IMR-90 (cell line): ENCODE data around the gene GALNT16. TPM values are rescaled to one million over a fixed set of nuclear protein-coding genes. Genes with fewer than 3 reads are reported as not detected.

ENCODE experiments used
- ATAC-seq: fragments of 200-7000 bp; cut with Tn5 transposase; 2 replicates; pipeline ENCODE4 v1.9.1; 2020; ENCODE audit warnings: low read depth, mild to moderate bottlenecking, moderate library complexity
- BruUV-seq: library from RNA; stranded (reverse); fragments of 400-500 nt; replicated peaks from 2 replicates; lab custom pipeline; 2021; lab: Mats Ljungman, UMichigan
- CTCF ChIA-PET: fragments of 300-600 bp; formaldehyde crosslinking; extraction: SDS; loops from one replicate; lab custom pipeline; 2021; ENCODE audit warnings: antibody characterized with exemption; lab: Yijun Ruan, JAX
- POLR2A ChIA-PET: fragments of 300-600 bp; sonication (Branson Sonifier 250); formaldehyde crosslinking; loops from one replicate; lab custom pipeline; 2022; ENCODE audit warnings: antibody characterized with exemption; ENCODE audit not compliant: unreplicated experiment; lab: Charles Lee
- DNase-seq: peaks from one replicate; pipeline ENCODE4 v3.0.0; 2013
- H2AFZ ChIP-seq: replicated peaks from 2 replicates; pipeline ENCODE3; 2013; ENCODE audit warnings: low read length, mild to moderate bottlenecking; ENCODE audit not compliant: poor library complexity
- H2AK5ac ChIP-seq: 2 replicates; pipeline ENCODE4 v1.6.1; 2013; ENCODE audit warnings: low read depth, low read length, inconsistent platforms
- H2AK9ac ChIP-seq: replicated peaks from 2 replicates; pipeline ENCODE3; 2013; ENCODE audit warnings: mild to moderate bottlenecking, low read depth, low read length, moderate library complexity; ENCODE audit not compliant: poor library complexity
- H2BK120ac ChIP-seq: 2 replicates; pipeline ENCODE4 v1.6.1; 2013; ENCODE audit warnings: low read depth, low read length, inconsistent platforms
- H2BK15ac ChIP-seq: 3 replicates; pipeline ENCODE4 v1.6.1; 2013; ENCODE audit warnings: low read depth, low read length, inconsistent platforms
- H2BK20ac ChIP-seq: 2 replicates; pipeline ENCODE4 v1.6.1; 2013; ENCODE audit warnings: low read depth, mild to moderate bottlenecking, inconsistent platforms, low read length, moderate library complexity
- H2BK5ac ChIP-seq: 2 replicates; pipeline ENCODE4 v1.6.1; 2013; ENCODE audit warnings: mild to moderate bottlenecking, low read depth, low read length, inconsistent platforms; ENCODE audit not compliant: poor library complexity, severe bottlenecking
- H3K14ac ChIP-seq: replicated peaks from 2 replicates; pipeline ENCODE4 v1.6.1; 2013; ENCODE audit warnings: low read depth, low read length, inconsistent platforms
- H3K18ac ChIP-seq: 2 replicates; pipeline ENCODE4 v1.6.1; 2013; ENCODE audit warnings: low read depth, low read length, control low read depth
- H3K23ac ChIP-seq: 2 replicates; pipeline ENCODE4 v1.6.1; 2013; ENCODE audit warnings: low read depth, low read length, inconsistent platforms
- H3K27ac ChIP-seq: 2 replicates; pipeline ENCODE4 v1.5.1; 2013; ENCODE audit warnings: mild to moderate bottlenecking, control low read depth, low read length; ENCODE audit not compliant: insufficient read depth
- H3K27me3 ChIP-seq: 2 replicates; pipeline ENCODE4 v1.6.1; 2013; ENCODE audit warnings: low read length; ENCODE audit not compliant: control insufficient read depth, insufficient read depth
- H3K36me3 ChIP-seq: 2 replicates; pipeline ENCODE4 v1.6.1; 2013; ENCODE audit warnings: low read length, mixed read lengths; ENCODE audit not compliant: control insufficient read depth, insufficient read depth
- H3K4ac ChIP-seq: 2 replicates; pipeline ENCODE4 v1.6.1; 2013; ENCODE audit warnings: low read depth, low read length, inconsistent platforms
- H3K4me1 ChIP-seq: 2 replicates; pipeline ENCODE4 v1.6.1; 2013; ENCODE audit warnings: low read length, mixed read lengths; ENCODE audit not compliant: control insufficient read depth, insufficient read depth
- H3K4me2 ChIP-seq: 2 replicates; pipeline ENCODE4 v1.6.1; 2013; ENCODE audit warnings: low read depth, mild to moderate bottlenecking, control low read depth, low read length, moderate library complexity
- H3K4me3 ChIP-seq: 2 replicates; pipeline ENCODE4 v1.5.1; 2013; ENCODE audit warnings: low read depth, mild to moderate bottlenecking, control low read depth, low read length, moderate library complexity; ENCODE audit not compliant: insufficient read depth
- H3K56ac ChIP-seq: 2 replicates; pipeline ENCODE4 v1.6.1; 2013; ENCODE audit warnings: low read length, inconsistent platforms; ENCODE audit not compliant: insufficient read depth; ENCODE audit errors: extremely low read depth
- H3K79me1 ChIP-seq, 2 experiments: 2 replicates each; pipeline ENCODE4 v1.6.1; 2013; ENCODE audit warnings: low read length in 2 of 2, inconsistent platforms in 1 of 2, low read depth in 1 of 2
- H3K9ac ChIP-seq: 2 replicates; pipeline ENCODE4 v1.6.1; 2013; ENCODE audit warnings: low read depth, low read length, control low read depth
- H3K9me1 ChIP-seq: 2 replicates; pipeline ENCODE4 v1.6.1; 2013; ENCODE audit warnings: low read length, inconsistent platforms; ENCODE audit not compliant: insufficient read depth
- H3K9me3 ChIP-seq: 2 replicates; pipeline ENCODE4 v1.6.1; 2013; ENCODE audit warnings: low read length; ENCODE audit not compliant: control insufficient read depth, insufficient read depth
- H4K20me1 ChIP-seq: 2 replicates; pipeline ENCODE4 v1.6.1; 2013; ENCODE audit warnings: low read length, inconsistent platforms; ENCODE audit not compliant: insufficient read depth
- H4K5ac ChIP-seq: 2 replicates; pipeline ENCODE4 v1.6.1; 2013; ENCODE audit warnings: mild to moderate bottlenecking, low read depth, low read length, control low read depth
- H4K8ac ChIP-seq, 2 experiments: 2 replicates each; pipeline ENCODE4 v1.6.1; 2013; ENCODE audit warnings: low read depth in 2 of 2, low read length in 2 of 2, control low read depth in 1 of 2, inconsistent platforms in 1 of 2
- H4K91ac ChIP-seq: 2 replicates; pipeline ENCODE4 v1.6.1; 2013; ENCODE audit warnings: low read depth, low read length, inconsistent platforms; ENCODE audit not compliant: insufficient read depth
- CEBPB ChIP-seq: IDR thresholded peaks from 2 replicates; pipeline ENCODE4 v1.6.1; 2012; ENCODE audit warnings: low read depth, low read length, improper control_type of control experiment
- CHD1 ChIP-seq: IDR thresholded peaks from 2 replicates; pipeline ENCODE4 v1.6.1; 2012; ENCODE audit warnings: low read depth, low read length, improper control_type of control experiment
- CTCF ChIP-seq: conservative IDR thresholded peaks from 2 replicates; pipeline ENCODE4 v1.5.1; 2012; ENCODE audit warnings: mild to moderate bottlenecking, low read depth, low read length, improper control_type of control experiment
- ELK1 ChIP-seq: fragments of 150-350 bp; IDR thresholded peaks from 2 replicates; pipeline ENCODE4 v1.6.1; 2016; ENCODE audit warnings: low read depth, mild to moderate bottlenecking, low read length, moderate library complexity, borderline replicate concordance
- FOS ChIP-seq: fragments of 150-350 bp; IDR thresholded peaks from 2 replicates; pipeline ENCODE4 v1.6.1; 2016; ENCODE audit warnings: low read depth, low read length
- MAZ ChIP-seq: IDR thresholded peaks from 2 replicates; pipeline ENCODE4 v1.6.1; 2012; ENCODE audit warnings: low read depth, mild to moderate bottlenecking, low read length, improper control_type of control experiment, moderate library complexity, borderline replicate concordance
- NFE2L2 ChIP-seq: fragments of 150-350 bp; IDR thresholded peaks from 2 replicates; pipeline ENCODE4 v1.6.1; 2016; ENCODE audit warnings: low read depth, mild to moderate bottlenecking, low read length
- RAD21 ChIP-seq: IDR thresholded peaks from 2 replicates; pipeline ENCODE4 v1.6.1; 2012; ENCODE audit warnings: low read length, improper control_type of control experiment
- RCOR1 ChIP-seq: IDR thresholded peaks from 2 replicates; pipeline ENCODE4 v1.6.1; 2012; ENCODE audit warnings: mild to moderate bottlenecking, low read length, improper control_type of control experiment; ENCODE audit not compliant: insufficient replicate concordance
- RFX5 ChIP-seq: IDR thresholded peaks from 2 replicates; pipeline ENCODE4 v1.8.0; 2012; ENCODE audit warnings: low read depth, mild to moderate bottlenecking, low read length, moderate library complexity
- USF2 ChIP-seq: fragments of 150-350 bp; IDR thresholded peaks from 2 replicates; pipeline ENCODE4 v1.6.1; 2017; ENCODE audit warnings: mild to moderate bottlenecking, antibody characterized with exemption, low read length, low read depth
- WGBS, 2 experiments: methylation state at CpG; one replicate each; pipeline versions ENCODE4 v1.1.5 to v1.1.7; 2013; ENCODE audit warnings: missing lambda C conversion rate in 2 of 2; ENCODE audit not compliant: insufficient read length in 1 of 2; ENCODE audit errors: extremely low coverage in 2 of 2; 5-methylcytosine and 5-hydroxymethylcytosine counted together
- dilution Hi-C: fragments of 300-500 bp; cut with HindIII; formaldehyde crosslinking; loops from one replicate; pipeline ENCODE4 v1.14.3; 2018; ENCODE audit warnings: low sequenced_read_pairs; ENCODE audit not compliant: unreplicated experiment
- in situ Hi-C: fragments of 300-500 bp; cut with MboI; formaldehyde crosslinking; loops from 3 replicates; pipeline ENCODE4 v1.14.3; 2019; ENCODE audit warnings: low sequenced_read_pairs, inconsistent platforms, mixed read lengths
- intact Hi-C: fragments of 100-400 bp; cut with micrococcal nuclease; formaldehyde crosslinking; loops from 2 replicates; pipeline ENCODE4 v1.10.0; 2022
- polyA plus RNA-seq, 3 experiments: library from polyadenylated mRNA; depleted of rRNA; stranded (reverse); fragments of >200 nt; gene quantifications; 2 replicates each; pipeline ENCODE4 v1.2.3, GENCODE V29; 2012; ENCODE audit warnings: low replicate concordance in 1 of 3
- total RNA-seq: library from RNA; depleted of rRNA; stranded (reverse); fragments of >200 nt; gene quantifications from 2 replicates; pipeline ENCODE4 v1.2.3, GENCODE V29; 2012

Gene GALNT16
- total and polyA plus RNA-seq, 2 of the 4 experiments (the other 2 are of a cell fraction), result 0.36 to 1.5 TPM

GRCh38 chr14:69282448-69282847, 22.5 kb downstream of the GALNT16 start:
- H4K20me1 ChIP-seq, result no peaks in the 10 kb centered on the region
- H3K27me3 ChIP-seq, result peaks cover 13% of the 10 kb centered on the region
- no CpG with 5 or more reads among the region's 6 CpGs for WGBS, 2 experiments
- BruUV-seq, result no TSS peak
- no peak overlapping the region for H3K4me3 ChIP-seq
- H2BK20ac ChIP-seq, result no peak overlapping the region
- no peak overlapping the region for H2BK5ac ChIP-seq
- H3K9me3 ChIP-seq, result no peaks in the 10 kb centered on the region
- no peaks in the 10 kb centered on the region; the same call in 1 of the 2 replicates for H3K4me1 ChIP-seq
- no peak overlapping the region for H2BK15ac ChIP-seq
- no peak overlapping the region for H2BK120ac ChIP-seq
- H3K36me3 ChIP-seq, result no peaks in the 10 kb centered on the region
- H4K91ac ChIP-seq, result no peak overlapping the region
- dilution Hi-C loops, result no loop called here
- no peak for ATAC-seq
- TF ChIP-seq NFE2L2 (no peak), CEBPB (no peak), FOS (no peak), RAD21 (no peak), USF2 (no peak), CHD1 (no peak), ELK1 (no peak), MAZ (no peak), RCOR1 (no peak), CTCF (no peak), RFX5 (no peak)
- H3K27ac ChIP-seq, result no peak overlapping the region
- DNase-seq, result no peak
- ChIA-PET CTCF (interaction anchor here (1.2 kb wide), 1 partner anchor 105 kb away, joined by 3 read pairs; no protein-coding TSS in a partner anchor), POLR2A (no interaction called here)
- in situ Hi-C loops, result no loop called here
- peak overlapping the region; percentile 32 for H2AFZ ChIP-seq
- H3K23ac ChIP-seq, result no peak overlapping the region
- H3K18ac ChIP-seq, result no peak overlapping the region
- H3K4me2 ChIP-seq, result no peak overlapping the region
- no peak overlapping the region for H3K4ac ChIP-seq
- H2AK9ac ChIP-seq, result no peak overlapping the region
- intact Hi-C loops, result no loop called here
- H2AK5ac ChIP-seq, result no peak overlapping the region
- no peak overlapping the region for H3K9ac ChIP-seq
- H3K56ac ChIP-seq, result no peak overlapping the region
- no peaks in the 10 kb centered on the region for H3K79me1 ChIP-seq
- H4K5ac ChIP-seq, result no peak overlapping the region
- H3K14ac ChIP-seq, result no peak overlapping the region
- H4K8ac ChIP-seq, result no peak overlapping the region
- H3K9me1 ChIP-seq, result no peaks in the 10 kb centered on the region
